Stimulated activated CD8-positive, alpha-beta memory T cell treated with anti-CD3 and anti-CD28 coated beads, Interleukin-4, amount 100 ng/mL, for 48 hours (primary cell): Measurements from ENCODE around the gene P4HA2.
A peak's percentile ranks its signal among the peaks of the same experiment; 100 is the strongest.

Source experiments
- DNase-seq: peaks from one replicate; pipeline ENCODE4 v3.0.0-alpha.2; 2020

Gene P4HA2

GRCh38 chr5:132227485-132228240, at the start of gene P4HA2:
TSS of gene P4HA2 (minus strand) at chr5:132227853. CDS start at chr5:132218626, 9,227 bp downstream.
- DNase-seq = peak; percentile 74

- no peak for DNase-seq
Observed at GRCh38 chr5:132277256-132277655, 49.6 kb upstream of the P4HA2 start.

- no peak for DNase-seq
Observed at GRCh38 chr5:132275367-132276220, 47.9 kb upstream of the P4HA2 start.

- DNase-seq = no peak
Observed at GRCh38 chr5:132274050-132274792, 46.6 kb upstream of the P4HA2 start.

- no peak for DNase-seq
Observed at GRCh38 chr5:132273631-132274030, 46.0 kb upstream of the P4HA2 start.

- DNase-seq = peak; percentile 90
Observed at GRCh38 chr5:132272311-132273210, 44.9 kb upstream of the P4HA2 start.

- DNase-seq = no peak
Observed at GRCh38 chr5:132271251-132272246, 43.9 kb upstream of the P4HA2 start.

GRCh38 chr5:132270706-132271105, 43.1 kb upstream of the P4HA2 start:
- no peak for DNase-seq

GRCh38 chr5:132270335-132270665, 42.6 kb upstream of the P4HA2 start:
- no peak for DNase-seq

- DNase-seq = no peak
Observed at GRCh38 chr5:132269635-132270334, 42.1 kb upstream of the P4HA2 start.

GRCh38 chr5:132268769-132269551, 41.3 kb upstream of the P4HA2 start:
- DNase-seq = no peak

- no peak for DNase-seq
Observed at GRCh38 chr5:132267931-132268768, 40.5 kb upstream of the P4HA2 start.

GRCh38 chr5:132267166-132267739, 39.6 kb upstream of the P4HA2 start:
- DNase-seq = no peak

GRCh38 chr5:132266836-132267160, 39.1 kb upstream of the P4HA2 start:
- DNase-seq = no peak

GRCh38 chr5:132266031-132266835, 38.6 kb upstream of the P4HA2 start:
- DNase-seq = no peak

GRCh38 chr5:132265336-132266030, 37.8 kb upstream of the P4HA2 start:
- DNase-seq = no peak
